ENCODE results near the gene OLIG1. TPM values are rescaled to one million over a fixed set of nuclear protein-coding genes. Genes with fewer than 3 reads are reported as not detected.

The OLIG1 gene
- total and polyA plus RNA-seq, 7 experiments from 2014 or later, result 0.34 to 9.3 TPM; not detected in 5

DNA sequence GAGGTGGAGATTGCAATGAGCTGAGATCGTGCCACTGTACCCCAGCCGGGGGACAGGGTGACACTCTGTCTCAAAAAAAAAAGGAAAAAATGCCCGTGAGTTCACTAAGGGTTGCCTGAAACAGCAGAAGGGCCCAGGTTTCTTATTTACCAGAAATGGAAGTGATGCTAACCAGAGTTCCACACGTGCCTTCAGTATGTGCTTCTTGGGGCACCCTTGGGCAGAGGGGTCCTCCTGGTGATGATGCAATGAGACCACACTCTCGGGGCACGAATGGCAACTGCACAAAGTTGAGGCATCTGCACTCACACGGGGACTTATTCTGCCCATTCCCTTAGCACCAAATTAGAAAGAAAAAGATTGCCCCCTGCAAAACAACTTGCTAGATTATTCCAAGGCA is 29.2 kb downstream of the OLIG1 start:
- DNase-seq, result no peak
- H3K27ac Mint-ChIP-seq, result no peak overlapping the region
- H3K4me1 Mint-ChIP-seq, result peaks cover 0 to 6% (median 0%) of the 10 kb centered on the region in 7 donors
- peaks cover 0 to 2% (median 0%) of the 10 kb centered on the region in 11 donors for H3K9me3 Mint-ChIP-seq
- CTCF ChIA-PET, result no interaction called here
- Histone ChIP-seq H3K4me3 (ENCODE audit: low read length) (no peak overlapping the region), H3K36me3 (ENCODE audit: control insufficient read depth in 2 of 3, insufficient read depth in 3 of 3, low read length in 3 of 3) (no peaks in the 10 kb centered on the region), H3K27me3 (ENCODE audit: control insufficient read depth in 2 of 2, insufficient read depth in 2 of 2, low read length in 2 of 2) (no peaks in the 10 kb centered on the region), H3K4me1 (ENCODE audit: control insufficient read depth in 2 of 2, insufficient read depth in 2 of 2, low read length in 2 of 2) (no peaks in the 10 kb centered on the region), H3K9me3 (ENCODE audit: control insufficient read depth in 2 of 3, low read length in 3 of 3) (no peaks in the 10 kb centered on the region), H3K27ac (ENCODE audit: low read depth, low read length) (no peak overlapping the region)
- no peak for ATAC-seq
- peaks cover 0 to 24% (median 5%) of the 10 kb centered on the region in 5 donors for H3K27me3 Mint-ChIP-seq
- no peak overlapping the region for H3K4me3 Mint-ChIP-seq
- no peaks in the 10 kb centered on the region for H3K36me3 Mint-ChIP-seq
- intact Hi-C loops (cut with micrococcal nuclease), result no loop called here
- POLR2A ChIA-PET, result interaction anchor here (0.6 kb wide), 2 partner anchors 107 to 308 kb away, joined by 3 to 5 read pairs; no protein-coding TSS in a partner anchor

DNA sequence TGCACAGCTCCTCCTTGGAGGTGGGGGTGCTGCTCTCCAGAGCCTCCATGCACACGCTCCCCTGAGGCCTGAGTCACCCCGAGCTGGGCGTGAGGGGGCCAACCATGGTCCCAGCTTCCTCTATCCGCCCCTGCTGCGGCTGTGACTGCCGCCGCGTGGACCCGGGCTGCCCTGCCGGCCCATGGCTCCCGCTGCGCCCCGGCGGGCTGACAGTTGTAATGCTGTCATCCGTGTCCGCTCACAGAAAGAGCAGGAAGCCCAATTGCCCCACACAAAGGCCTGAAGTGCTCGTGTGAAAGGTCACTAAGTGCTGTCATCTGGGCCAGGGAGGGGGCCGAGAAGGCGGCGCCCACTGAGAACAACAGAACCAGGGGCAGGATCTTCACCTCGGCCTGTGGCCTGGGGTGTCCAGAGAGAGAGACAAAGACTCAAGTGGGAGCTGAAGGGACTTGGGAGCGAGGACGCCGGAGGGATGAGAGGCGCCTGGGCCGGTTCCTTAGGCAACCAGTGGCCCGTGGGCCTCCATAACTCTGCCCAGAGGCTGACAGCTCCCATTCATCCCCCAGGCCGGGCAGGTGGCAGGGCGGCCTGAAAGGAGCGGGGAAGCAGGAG is 31.5 kb downstream of the OLIG1 start:
- Histone ChIP-seq H3K27me3 (ENCODE audit: control insufficient read depth in 2 of 2, insufficient read depth in 2 of 2, low read length in 2 of 2) (no peaks in the 10 kb centered on the region), H3K4me3 (ENCODE audit: low read length) (no peak overlapping the region), H3K4me1 (ENCODE audit: control insufficient read depth in 2 of 2, insufficient read depth in 2 of 2, low read length in 2 of 2) (no peaks in the 10 kb centered on the region), H3K27ac (ENCODE audit: low read depth, low read length) (no peak overlapping the region), H3K36me3 (ENCODE audit: control insufficient read depth in 2 of 3, insufficient read depth in 3 of 3, low read length in 3 of 3) (no peaks in the 10 kb centered on the region), H3K9me3 (ENCODE audit: control insufficient read depth in 2 of 3, low read length in 3 of 3) (no peaks in the 10 kb centered on the region)
- intact Hi-C loops (cut with micrococcal nuclease), result no loop called here
- ChIA-PET CTCF (no interaction called here), POLR2A (no interaction called here)
- Mint-ChIP-seq H3K36me3 (no peaks in the 10 kb centered on the region), H3K27ac (no peak overlapping the region), H3K4me3 (no peak overlapping the region), H3K9me3 (peaks cover 0 to 2% (median 0%) of the 10 kb centered on the region in 11 donors), H3K27me3 (peaks cover 8 to 34% (median 13%) of the 10 kb centered on the region in 5 donors), H3K4me1 (peaks cover 0 to 4% (median 0%) of the 10 kb centered on the region in 7 donors)
- peak; percentile 85 for ATAC-seq
- DNase-seq, result no peak

DNA sequence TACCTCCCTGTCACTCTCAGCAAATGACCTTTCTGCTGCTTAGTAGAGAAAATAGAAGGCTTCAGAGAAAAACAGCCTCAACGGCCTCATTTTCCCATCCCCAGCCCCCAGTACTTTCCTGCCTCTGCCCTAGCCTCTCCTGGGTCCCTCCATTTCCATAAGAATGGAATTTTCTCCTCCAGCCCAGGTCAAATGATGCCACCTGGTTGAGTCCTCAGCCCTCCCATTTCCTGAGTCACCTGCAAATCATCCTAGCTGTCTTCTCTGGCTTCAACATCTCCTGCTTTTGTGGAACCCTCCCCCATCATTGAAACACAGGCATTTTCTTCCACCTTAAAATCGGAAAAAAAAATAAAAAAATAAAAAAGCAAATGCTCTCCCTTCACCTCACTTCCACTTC is 35.1 kb downstream of the OLIG1 start:
- ATAC-seq (no peak), DNase-seq (no peak)
- intact Hi-C loops (cut with micrococcal nuclease), result loop anchor here in 1 of 2 donors (5.0 kb wide), 1 partner anchor 33 kb away; the partner anchor contains the start of gene OLIG1
- Histone ChIP-seq H3K9me3 (ENCODE audit: control insufficient read depth in 2 of 3, low read length in 3 of 3) (no peaks in the 10 kb centered on the region), H3K27me3 (ENCODE audit: control insufficient read depth in 2 of 2, insufficient read depth in 2 of 2, low read length in 2 of 2) (peaks cover under 1 to 5% of the 10 kb centered on the region in 2 donors), H3K4me3 (ENCODE audit: low read length) (no peak overlapping the region), H3K27ac (ENCODE audit: low read depth, low read length) (no peak overlapping the region), H3K36me3 (ENCODE audit: control insufficient read depth in 2 of 3, insufficient read depth in 3 of 3, low read length in 3 of 3) (no peaks in the 10 kb centered on the region), H3K4me1 (ENCODE audit: control insufficient read depth in 2 of 2, insufficient read depth in 2 of 2, low read length in 2 of 2) (peaks cover 0 to 2% of the 10 kb centered on the region in 2 donors)
- H3K27ac Mint-ChIP-seq, result no peak overlapping the region
- peaks cover 22 to 57% (median 29%) of the 10 kb centered on the region in 5 donors for H3K27me3 Mint-ChIP-seq
- ChIA-PET CTCF (no interaction called here), POLR2A (no interaction called here)
- H3K36me3 Mint-ChIP-seq, result peaks cover 0 to 1% (median 0%) of the 10 kb centered on the region in 5 donors
- H3K9me3 Mint-ChIP-seq, result peaks cover 0 to 2% (median 0%) of the 10 kb centered on the region in 11 donors
- peaks cover 2 to 19% (median 10%) of the 10 kb centered on the region in 7 donors for H3K4me1 Mint-ChIP-seq
- H3K4me3 Mint-ChIP-seq, result no peak overlapping the region

DNA sequence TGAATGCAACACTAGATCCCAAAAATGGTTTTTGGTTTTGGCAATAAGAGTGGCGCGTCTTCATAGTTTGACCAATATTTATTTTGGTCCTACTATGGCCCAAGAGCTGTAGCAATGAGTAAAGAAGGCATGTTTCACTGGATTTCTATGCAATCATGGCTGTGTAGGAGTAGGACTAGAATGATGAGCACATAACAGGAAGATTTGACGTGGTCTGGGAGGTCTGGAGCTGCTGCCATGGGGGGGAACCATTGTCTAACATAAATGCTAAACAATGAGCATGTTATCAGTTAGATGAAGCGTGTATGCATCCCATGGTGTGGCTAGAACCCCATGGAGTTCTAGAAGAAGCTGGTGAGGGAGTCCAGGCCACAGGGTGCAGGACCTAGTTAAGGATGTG is 38.3 kb downstream of the OLIG1 start:
- DNase-seq (no peak), ATAC-seq (no peak)
- no peak overlapping the region for H3K27ac ChIP-seq (ENCODE audit: low read depth, low read length)
- no peak overlapping the region for H3K4me3 ChIP-seq (ENCODE audit: low read length)
- peaks cover 0 to 6% of the 10 kb centered on the region in 2 donors for H3K4me1 ChIP-seq (ENCODE audit: control insufficient read depth in 2 of 2, insufficient read depth in 2 of 2, low read length in 2 of 2)
- peak overlapping the region in 3 of 10 donors; percentile 22 to 30 (median 29) for H3K4me3 Mint-ChIP-seq
- ChIA-PET CTCF (no interaction called here), POLR2A (no interaction called here)
- no peak overlapping the region for H3K27ac Mint-ChIP-seq
- H3K36me3 ChIP-seq (ENCODE audit: control insufficient read depth in 2 of 3, insufficient read depth in 3 of 3, low read length in 3 of 3), result no peaks in the 10 kb centered on the region
- peaks cover 0 to 1% (median 0%) of the 10 kb centered on the region in 5 donors for H3K36me3 Mint-ChIP-seq
- peaks cover 3 to 5% of the 10 kb centered on the region in 2 donors for H3K27me3 ChIP-seq (ENCODE audit: control insufficient read depth in 2 of 2, insufficient read depth in 2 of 2, low read length in 2 of 2)
- peaks cover 28 to 77% (median 41%) of the 10 kb centered on the region in 5 donors for H3K27me3 Mint-ChIP-seq
- H3K9me3 ChIP-seq (ENCODE audit: control insufficient read depth in 2 of 3, low read length in 3 of 3), result no peaks in the 10 kb centered on the region
- intact Hi-C loops (cut with micrococcal nuclease), result loop anchor here in 1 of 2 donors (5.0 kb wide), 1 partner anchor 36 kb away; the partner anchor contains the start of gene OLIG1
- H3K9me3 Mint-ChIP-seq, result peaks cover 0 to 2% (median 0%) of the 10 kb centered on the region in 11 donors
- H3K4me1 Mint-ChIP-seq, result peaks cover 2 to 25% (median 15%) of the 10 kb centered on the region in 7 donors

DNA sequence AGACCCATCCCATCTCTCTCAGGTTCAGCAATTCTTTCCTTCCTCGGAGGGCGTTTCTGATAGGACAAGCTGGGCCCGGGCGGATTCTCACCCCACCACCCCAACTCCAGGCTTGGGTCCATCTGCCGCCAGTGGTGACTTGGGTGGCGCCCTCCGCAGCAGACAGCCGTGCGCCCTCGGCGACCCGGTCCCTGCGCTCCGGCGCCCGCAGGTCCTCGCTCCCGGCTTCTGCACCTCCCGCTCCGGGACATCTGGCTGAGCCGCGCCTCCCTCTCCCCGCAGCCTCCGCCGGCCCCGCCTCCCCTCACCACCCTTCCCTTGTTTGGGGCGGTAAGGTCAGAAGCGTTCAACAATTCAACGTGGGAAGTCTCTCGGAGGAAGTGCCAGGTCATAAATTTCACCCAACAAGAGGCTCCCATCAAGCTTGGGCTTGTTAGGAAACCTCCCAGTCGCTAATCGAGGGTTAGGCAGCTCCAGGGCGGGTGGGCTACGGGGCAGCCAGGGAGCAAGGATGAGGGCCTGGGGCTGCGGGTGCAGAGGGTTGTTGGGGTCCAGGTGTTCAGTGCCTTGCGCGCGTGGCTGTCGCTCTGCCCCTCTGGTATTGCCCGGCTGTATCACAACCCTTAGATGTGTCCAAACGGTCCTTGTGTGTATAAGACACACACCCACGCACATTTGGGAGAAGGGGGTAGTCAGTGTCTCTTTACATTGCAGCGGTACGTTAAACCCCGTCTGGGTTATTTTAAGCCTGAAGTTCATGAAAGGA is 39.8 kb downstream of the OLIG1 start:
- DNase-seq (peak in 4 of 9 donors; percentile 14 to 21 (median 17)), ATAC-seq (peak; percentile 66)
- intact Hi-C loops (cut with micrococcal nuclease), result loop anchor here in 1 of 2 donors (5.0 kb wide), 1 partner anchor 37 kb away; the partner anchor contains the start of gene OLIG1
- H3K9me3 ChIP-seq (ENCODE audit: control insufficient read depth in 2 of 3, low read length in 3 of 3), result no peaks in the 10 kb centered on the region
- H3K27ac ChIP-seq (ENCODE audit: low read depth, low read length), result no peak overlapping the region
- ChIA-PET POLR2A (no interaction called here), CTCF (no interaction called here)
- Mint-ChIP-seq H3K4me3 (peak overlapping the region in 9 of 10 donors; percentile 42 to 82 (median 74)), H3K27me3 (peaks cover 28 to 77% (median 38%) of the 10 kb centered on the region in 5 donors), H3K9me3 (no peaks in the 10 kb centered on the region), H3K36me3 (peaks cover 0 to 1% (median 0%) of the 10 kb centered on the region in 5 donors), H3K4me1 (peaks cover 2 to 36% (median 15%) of the 10 kb centered on the region in 7 donors), H3K27ac (no peak overlapping the region)
- peaks cover 3 to 5% of the 10 kb centered on the region in 2 donors for H3K27me3 ChIP-seq (ENCODE audit: control insufficient read depth in 2 of 2, insufficient read depth in 2 of 2, low read length in 2 of 2)
- no peak overlapping the region for H3K4me3 ChIP-seq (ENCODE audit: low read length)
- H3K36me3 ChIP-seq (ENCODE audit: control insufficient read depth in 2 of 3, insufficient read depth in 3 of 3, low read length in 3 of 3), result no peaks in the 10 kb centered on the region
- peaks cover 0 to 7% of the 10 kb centered on the region in 2 donors for H3K4me1 ChIP-seq (ENCODE audit: control insufficient read depth in 2 of 2, insufficient read depth in 2 of 2, low read length in 2 of 2)

DNA sequence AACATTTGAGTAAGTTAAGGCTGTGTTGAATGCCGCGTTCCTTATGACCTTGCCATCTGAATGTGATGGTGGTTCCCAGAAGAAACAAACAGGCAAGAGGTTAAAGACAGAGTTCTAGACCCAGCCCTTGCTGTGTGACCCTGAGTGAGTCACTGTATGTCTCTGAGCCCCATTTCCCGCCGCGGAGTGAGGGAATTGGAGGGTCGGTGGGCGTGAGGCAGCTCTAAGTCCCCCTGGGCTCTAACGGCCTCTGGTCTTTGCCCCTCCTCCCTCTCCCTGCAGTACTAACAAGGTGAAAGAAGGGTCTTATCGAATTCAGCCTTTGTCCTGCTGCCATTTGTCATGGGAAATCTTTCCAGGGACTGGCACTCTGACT is 40.4 kb downstream of the OLIG1 start:
- CTCF ChIA-PET, result no interaction called here
- H3K9me3 Mint-ChIP-seq, result no peaks in the 10 kb centered on the region
- intact Hi-C loops (cut with micrococcal nuclease), result no loop called here

More for the DNA sequence above, 40.4 kb downstream of the OLIG1 start:
- H3K27me3 ChIP-seq (ENCODE audit: control insufficient read depth in 2 of 2, insufficient read depth in 2 of 2, low read length in 2 of 2), result peaks cover 3 to 5% of the 10 kb centered on the region in 2 donors
- Mint-ChIP-seq H3K4me3 (peak overlapping the region in 7 of 10 donors; percentile 25 to 80 (median 66)), H3K27me3 (peaks cover 26 to 73% (median 36%) of the 10 kb centered on the region in 5 donors), H3K27ac (no peak overlapping the region), H3K36me3 (peaks cover 0 to 1% (median 0%) of the 10 kb centered on the region in 5 donors), H3K4me1 (peaks cover 2 to 42% (median 19%) of the 10 kb centered on the region in 7 donors)
- H3K9me3 ChIP-seq (ENCODE audit: control insufficient read depth in 2 of 3, low read length in 3 of 3), result no peaks in the 10 kb centered on the region
- ATAC-seq (no peak), DNase-seq (no peak)
- H3K4me3 ChIP-seq (ENCODE audit: low read length), result no peak overlapping the region
- no peak overlapping the region for H3K27ac ChIP-seq (ENCODE audit: low read depth, low read length)
- H3K4me1 ChIP-seq (ENCODE audit: control insufficient read depth in 2 of 2, insufficient read depth in 2 of 2, low read length in 2 of 2), result peaks cover 0 to 13% of the 10 kb centered on the region in 2 donors
- no peaks in the 10 kb centered on the region for H3K36me3 ChIP-seq (ENCODE audit: control insufficient read depth in 2 of 3, insufficient read depth in 3 of 3, low read length in 3 of 3)
- POLR2A ChIA-PET, result no interaction called here

Data from naive thymus-derived CD4-positive, alpha-beta T cell (primary cell).